Measurements from ENCODE around the gene KLHL1. TPM values are rescaled to one million over a fixed set of nuclear protein-coding genes. Genes with fewer than 3 reads are reported as not detected.

KLHL1 gene
- not detected in 2 replicates for total RNA-seq

GRCh38 chr13:70108356-70109105 is at the start of gene KLHL1:
TSS of gene KLHL1 (minus strand) at chr13:70108452. CDS start at chr13:70107699, 753 bp downstream.

GRCh38 chr13:70107498-70108281 is 562 bp downstream of the KLHL1 start, which contains the start of gene ATXN8OS:
TSS of gene ATXN8OS (plus strand) at chr13:70107826.

Other genes starting within 250 kb of the KLHL1 start
- gene ATXN8OS, start 626 bp downstream of the KLHL1 start, total RNA-seq, result not detected in 2 replicates